NCI-H226 (cell line): Measurements from ENCODE around the gene G6PD.
A peak's percentile ranks its signal among the peaks of the same experiment; 100 is the strongest.
"Not testable (repeated sequence)": the region's sequence is repeated elsewhere in the genome, so short reads cannot be mapped to it uniquely, and the experiment has no call there.

Experiments used
- DNase-seq: peaks from one replicate; pipeline ENCODE4 v3.0.0-alpha.2; 2015

Gene G6PD

DNA sequence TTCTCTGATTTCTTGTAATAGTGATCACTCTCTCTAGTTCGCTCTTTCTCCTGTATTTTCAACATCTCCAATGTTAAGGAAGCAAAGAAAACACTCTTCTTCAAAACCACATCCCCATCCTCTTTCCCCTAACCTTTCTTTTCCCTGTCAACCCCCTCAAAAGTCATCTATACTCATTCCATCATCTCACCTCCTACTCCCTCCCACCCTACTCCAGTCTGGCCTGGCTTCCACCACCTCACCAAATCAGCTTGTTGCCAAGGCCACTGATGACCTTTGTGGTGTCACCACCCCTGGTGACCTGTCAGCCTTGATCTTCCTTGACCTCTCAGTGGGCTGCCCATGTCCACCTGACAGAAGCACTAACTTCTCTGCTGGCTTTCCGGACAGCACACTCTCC is 32.9 kb downstream of the G6PD start:
- no peak for DNase-seq

DNA sequence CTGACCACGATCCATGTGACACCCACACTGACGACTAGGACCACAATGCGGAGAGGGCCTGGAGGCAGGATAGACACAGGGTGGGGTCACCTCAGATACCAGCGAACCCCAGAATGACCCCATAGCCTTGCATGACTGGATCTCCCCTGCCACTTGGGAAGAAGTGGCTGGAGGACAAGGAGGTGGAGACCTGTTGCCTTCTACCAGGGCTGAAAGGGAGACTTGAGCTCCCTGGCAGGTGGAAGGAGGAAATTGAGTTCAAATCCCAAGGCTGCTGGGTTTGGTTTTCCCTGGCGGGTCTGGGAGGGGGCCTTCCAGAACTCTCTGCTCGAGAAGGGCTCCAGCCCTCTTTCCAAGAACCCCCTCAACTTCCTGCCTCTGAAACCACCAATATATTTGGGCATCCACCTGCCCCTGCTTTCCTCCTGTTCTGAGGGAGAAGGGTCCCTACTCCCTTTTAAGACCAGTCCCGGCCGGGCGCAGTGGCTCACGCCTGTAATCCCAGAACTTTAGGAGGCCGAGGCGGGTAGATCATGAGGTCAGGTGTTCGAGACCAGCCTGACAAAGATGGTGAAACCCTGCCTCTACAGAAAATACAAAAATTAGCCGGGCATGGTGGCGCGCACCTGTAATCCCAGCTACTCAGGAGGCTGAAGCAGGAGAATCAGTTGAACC is 33.6 kb downstream of the G6PD start:
- DNase-seq, result no peak

DNA sequence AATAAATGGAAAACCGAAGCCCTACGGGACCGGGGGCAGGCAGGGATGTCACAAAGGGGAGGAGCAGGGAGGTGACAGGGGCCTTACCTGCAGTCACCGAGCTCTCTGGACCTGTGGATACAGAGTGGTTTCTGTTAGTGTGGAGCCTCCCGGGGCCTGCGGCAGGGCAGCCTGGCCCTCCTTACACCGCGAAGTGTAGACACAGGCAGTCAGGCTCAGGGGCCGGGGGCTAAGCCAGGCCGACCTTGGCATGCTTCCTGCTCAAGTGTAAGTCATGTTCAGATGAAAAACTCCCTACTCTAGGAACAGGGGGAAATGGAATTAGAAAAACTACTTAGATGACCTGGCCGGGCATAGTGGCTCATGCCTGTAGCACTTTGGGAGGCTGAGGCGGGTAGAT is 34.9 kb downstream of the G6PD start:
- no peak for DNase-seq

DNA sequence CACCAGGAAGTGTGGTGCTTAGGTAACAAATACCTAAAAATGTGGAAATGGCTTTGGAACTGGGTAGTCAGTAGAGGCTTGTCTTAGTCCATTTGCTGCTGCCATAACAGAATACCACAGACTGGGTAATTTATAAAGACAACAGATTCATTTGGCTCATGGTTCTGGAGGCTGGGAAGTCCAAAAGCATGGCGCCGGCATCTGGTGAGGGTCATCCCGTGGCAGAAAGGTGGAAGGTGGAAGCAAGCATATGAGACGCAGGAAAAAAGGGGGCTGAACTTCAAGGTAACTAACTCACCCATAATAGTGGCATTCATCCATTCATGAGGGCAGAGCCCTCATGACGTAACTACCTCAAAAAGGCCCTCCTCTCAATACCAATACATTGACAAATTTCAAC is 37.2 kb downstream of the G6PD start:
- no peak for DNase-seq

DNA sequence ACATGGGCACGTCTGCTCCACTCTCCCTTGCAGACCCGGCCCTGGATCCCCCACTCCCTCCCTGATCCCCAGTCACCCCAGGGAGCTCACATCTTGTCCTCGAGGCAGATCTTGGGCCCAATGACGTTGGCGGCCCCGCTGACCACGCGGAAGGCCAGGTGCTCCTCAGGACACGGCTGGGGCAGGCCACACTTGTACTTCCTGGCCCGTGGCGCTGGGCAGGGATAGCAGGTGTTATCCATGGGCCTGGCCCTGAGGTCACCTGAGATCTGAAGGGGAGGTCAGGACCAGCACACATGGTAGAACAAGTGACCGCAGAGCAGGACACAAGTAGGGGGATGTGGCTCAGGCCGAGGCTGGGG is 38.3 kb downstream of the G6PD start:
- DNase-seq, result no peak

DNA sequence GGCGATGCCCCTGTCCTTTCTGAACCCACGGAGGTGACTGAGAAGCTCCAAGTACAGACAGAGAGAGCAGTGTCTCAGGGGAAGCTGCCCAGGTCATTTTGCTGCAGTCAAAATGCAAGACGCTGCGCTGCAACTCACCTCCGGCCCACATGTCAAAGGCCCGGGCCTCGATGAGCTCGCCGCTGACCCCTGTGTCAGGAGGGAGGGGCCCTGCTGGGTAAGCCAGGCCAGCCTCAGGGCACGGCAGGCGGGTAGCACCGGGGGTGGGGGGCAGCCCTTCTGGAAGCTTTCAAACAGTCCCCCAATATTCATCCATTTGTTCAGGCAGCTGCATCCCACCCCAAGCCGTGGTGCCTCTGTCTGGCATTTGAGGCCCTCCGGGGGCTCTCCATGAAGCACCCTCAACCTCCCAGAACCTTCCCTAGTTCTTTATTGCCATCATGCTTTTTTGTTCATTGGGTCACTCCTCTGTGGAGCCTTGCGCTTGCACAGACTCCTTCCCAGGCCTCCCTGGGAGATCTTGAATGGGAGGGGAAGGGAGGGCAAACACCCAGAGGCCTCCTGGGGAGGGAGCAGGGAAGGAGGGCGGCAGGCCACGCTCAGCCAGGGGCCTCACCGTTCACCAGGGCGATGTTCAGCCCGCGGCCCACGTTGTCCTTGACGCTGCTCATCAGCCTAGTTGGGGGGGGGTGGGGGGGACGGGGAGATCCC is 38.8 kb downstream of the G6PD start:
- no peak for DNase-seq

DNA sequence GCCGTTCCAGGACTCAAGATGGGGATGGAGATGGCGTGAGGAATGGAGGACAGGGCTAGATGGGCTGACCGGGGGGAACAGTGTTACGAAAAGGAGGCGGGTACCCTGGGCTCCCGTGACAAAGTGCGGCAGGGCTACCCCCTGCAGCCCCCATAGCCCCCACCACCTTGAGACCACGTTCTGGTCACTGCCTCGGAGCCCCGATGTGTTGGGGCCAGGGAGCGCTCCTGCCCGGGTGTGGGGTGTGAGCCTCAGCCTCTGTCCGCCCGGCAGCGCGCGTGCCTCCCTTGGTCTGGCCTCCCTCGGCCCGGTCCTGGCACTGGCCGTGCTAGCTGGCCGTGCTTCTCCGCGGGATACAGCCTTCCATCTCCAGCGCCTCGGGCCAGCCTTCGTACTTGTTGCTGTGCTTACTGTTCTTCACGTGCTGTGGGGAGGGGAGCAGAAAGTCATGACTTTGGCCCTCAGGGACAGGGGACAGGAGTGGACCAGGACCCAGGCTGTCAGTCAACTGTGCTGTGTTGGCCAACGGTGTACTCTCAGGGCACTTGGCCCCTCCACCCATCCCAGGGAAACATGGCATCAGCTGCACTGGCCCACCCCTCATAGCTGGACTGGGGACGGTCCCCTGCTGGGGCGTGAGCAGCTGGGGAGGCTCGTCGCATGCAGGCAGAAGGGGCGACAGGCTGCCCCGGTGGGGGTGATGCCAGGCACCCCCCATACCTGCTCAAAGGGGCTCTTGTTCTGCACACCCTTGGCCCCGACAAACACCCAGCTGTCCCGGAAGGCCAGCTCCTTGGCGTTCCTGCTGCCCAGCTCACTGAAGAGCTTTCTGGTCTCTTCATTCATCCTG is 39.9 kb downstream of the G6PD start:
- DNase-seq, result no peak

DNA sequence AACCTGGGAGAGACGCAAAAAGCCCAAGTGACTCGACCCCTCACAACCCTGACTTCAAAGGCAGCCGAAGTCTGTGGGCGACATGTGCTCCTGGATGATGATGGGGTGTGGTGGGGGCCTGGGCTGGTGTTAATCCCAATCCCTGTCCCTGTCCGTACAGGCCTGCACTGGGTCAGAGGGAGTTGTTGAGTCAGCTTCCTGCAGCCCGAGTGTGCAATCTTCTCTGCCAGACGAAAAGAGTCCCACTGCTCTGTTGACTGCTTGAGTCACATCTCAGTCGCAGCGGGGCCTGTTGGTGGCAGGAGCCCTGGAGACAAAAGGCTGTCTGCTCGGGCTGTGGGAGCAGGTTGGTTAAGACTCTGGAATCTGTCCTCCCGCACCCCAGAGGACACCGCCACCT is 40.9 kb downstream of the G6PD start:
- no peak for DNase-seq

DNA sequence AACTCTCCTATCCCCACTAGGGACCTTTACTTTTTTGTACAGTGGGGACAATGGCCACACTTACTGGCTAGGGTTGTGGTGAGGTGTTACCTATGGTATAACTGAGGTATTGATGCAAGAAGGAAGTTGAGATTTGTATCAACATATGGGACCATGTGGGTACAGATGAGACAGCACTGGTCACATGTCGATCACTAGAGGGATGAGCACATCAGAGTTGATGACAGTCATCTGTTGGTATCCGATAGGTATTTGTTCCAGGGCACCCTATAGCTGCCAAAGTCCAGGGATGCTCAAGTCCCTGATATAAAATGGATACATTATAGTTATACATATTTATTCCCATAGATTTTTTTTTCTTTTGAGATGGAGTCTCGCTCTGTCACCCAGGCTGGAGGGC is 43.7 kb downstream of the G6PD start:
- DNase-seq, result no peak

DNA sequence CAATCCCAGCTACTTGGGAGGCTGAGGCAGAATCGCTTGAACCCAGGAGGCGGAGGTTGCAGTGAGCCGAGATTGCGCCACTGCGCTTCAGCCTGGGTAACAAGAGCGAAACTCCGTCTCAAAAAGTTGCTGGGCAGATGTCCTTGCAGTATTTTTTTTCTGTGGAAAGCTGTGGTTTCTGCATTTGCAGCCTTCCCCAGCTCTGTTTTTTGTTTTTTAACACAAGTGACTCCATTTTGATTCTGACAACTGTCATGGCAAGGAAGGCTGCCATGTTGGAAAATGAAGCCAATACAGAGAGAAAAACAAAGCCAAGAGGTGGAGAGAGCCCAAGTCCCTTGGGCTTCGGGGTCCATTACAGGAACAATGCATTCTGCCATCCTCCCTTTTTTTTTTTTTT is 44.5 kb downstream of the G6PD start:
- no peak for DNase-seq

DNA sequence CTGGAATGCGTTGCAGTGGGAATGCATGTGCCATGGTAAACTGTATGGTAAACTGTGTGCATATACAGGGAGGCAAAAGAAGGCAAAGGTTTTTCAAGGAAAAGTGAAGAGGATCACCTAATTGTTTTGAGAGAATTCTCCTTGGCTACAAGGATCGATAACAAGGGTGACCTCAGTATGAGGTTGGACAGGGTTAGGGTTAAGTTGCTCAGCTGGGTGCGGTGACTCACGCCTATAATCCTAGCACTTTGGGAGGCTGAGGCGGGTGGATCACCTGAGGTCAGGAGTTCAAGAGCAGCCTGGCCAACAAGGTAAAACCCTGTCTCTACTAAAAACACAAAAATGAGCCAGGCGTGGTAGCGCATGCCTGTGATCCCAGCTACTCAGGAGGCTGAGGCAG is 45.2 kb downstream of the G6PD start:
- not testable (repeated sequence) for DNase-seq

DNA sequence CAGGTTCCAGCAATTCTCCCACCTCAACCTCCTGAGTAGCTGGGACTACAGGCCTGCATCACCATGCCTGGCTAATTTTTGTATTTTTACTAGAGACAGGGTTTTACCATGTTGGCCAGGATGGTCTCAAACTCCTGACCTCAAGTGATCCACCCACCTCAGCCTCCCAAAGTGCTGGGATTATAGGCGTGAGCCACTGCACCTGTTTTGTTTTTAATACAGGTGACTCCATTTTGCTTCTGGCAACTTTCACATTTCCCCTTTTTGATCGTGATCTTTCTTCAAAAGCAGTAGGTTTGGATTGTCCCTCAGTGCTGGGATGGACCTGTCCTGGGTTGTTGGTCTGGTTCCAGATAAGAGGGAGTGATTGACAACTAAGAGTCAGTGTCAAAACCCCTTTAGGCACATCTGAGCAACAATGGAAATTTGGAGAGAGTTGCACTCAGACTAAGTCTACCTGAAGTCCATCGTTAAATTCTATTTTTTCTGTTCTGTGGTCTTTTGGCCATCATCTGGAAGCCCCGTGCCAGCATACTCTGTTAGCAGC is 50.0 kb downstream of the G6PD start:
- DNase-seq, result not testable (repeated sequence)

DNA sequence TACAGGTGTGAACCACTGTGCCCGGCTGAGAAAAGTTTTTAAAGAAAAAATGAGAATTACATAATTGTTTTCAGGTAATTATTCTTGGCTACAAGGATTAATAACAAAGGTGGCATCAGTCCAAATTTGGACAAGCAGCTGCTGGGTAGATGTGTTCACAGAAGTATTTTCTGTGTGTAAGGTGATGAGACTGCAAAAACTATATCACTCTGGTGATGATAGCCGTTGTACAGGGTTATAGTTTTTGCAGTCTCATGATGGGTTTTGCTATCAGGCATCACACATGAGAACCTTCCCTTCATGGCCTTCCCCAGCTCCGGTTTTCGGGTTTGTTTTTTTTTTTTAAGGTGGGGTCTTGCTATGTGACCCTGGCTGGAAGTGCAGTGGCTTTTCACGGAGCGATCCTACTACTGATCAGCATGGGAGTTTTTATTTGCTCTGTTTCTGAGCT is 51.1 kb downstream of the G6PD start:
- no peak for DNase-seq

DNA sequence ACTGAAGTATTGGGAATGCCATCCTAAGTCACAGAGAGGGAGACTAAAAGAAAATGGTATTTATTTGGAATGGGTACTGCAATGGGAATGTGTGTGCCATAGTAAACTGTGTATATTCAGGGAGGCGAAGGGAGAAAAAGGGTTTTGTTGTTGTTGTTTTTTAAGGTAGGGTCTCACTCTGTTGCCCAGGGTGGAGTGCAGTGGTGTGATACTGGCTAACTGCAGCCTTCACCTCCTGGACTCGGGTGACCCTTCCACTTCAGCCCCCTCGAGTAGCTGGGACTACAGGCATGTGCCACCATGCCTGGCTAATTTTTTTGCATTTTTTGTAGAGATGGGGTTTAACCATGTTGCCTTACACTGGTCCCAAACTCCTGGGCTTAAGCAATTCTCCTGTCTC is 51.9 kb downstream of the G6PD start:
- DNase-seq, result no peak

DNA sequence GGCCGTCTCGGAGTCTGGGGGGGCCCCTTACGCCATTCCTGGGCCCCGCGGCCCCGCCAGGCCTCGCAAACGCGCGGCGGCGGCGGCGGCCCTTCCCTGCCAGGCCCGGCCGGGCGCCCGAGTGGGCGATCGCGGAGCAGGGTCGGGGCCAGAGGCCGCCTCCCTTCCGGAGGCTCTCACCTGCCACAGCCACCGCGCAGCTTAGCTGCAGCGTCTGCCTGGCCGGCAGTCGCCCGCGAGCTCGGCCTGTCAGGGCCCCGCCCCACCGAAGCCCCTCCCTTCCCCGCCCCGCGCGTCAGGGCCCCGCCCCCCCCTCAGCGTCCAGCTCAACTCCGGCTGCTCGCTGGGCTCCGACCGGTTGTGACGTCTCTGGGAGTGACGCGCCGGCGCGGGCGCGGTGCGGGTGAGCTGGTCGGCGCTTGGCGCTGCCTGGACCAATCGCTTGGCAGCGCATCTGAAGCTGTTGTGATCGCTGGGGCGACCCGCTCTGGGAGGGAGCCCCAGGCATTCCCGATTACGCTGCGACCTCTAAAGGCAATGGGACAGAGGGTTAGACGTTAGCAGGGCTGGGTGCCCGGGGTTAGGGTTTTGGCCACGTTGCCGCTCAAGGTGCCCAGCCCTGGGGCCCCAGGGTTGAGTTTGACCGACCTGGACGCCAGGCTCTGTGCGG is 56.1 kb downstream of the G6PD start, which contains the start of gene SLC10A3:
Gene SLC10A3 (minus strand): TSS at position 216 of the 670 bp plus-strand sequence. CDS start 1,689 bp downstream, outside the sequence.
- peak; percentile 89 for DNase-seq

DNA sequence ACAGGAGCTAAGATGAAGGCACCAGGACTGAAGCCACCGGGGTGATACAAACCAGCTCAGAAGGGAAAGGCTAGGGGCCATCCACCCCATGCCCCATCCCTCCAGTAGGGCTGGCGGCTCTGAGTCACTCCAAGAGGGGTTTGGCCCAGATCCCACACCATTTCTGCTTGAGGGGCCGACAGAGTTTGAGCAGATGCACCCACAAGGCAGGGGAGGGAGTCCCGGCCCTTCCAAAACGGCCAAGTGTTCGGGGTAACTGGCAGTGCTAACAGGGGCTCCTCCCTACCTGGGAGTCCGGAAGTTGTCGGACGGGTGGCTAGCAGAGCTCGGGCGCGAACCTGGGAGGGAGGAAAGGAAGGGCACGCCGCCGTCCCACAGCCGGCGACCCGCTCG is 56.6 kb downstream of the G6PD start:
- peak; percentile 30 for DNase-seq

DNA sequence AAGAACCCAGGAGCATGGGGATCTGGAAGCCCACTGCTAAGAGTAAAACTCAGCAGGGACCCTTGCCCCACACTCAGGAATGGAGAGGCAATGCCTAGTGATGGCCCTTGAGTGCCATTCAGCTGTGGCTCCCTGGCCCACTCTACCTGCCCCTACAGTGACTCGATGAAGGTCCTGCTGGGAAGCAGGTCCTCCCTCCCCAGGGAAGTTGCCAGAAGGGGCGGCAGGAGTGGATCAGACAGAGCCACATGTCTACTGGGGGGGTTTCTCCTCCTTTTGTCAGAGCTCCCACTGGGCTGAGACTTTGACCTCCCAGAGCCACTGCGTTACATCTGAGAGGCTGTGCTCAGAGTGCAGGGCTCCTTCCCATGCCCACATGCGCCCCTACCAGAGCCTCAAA is 57.5 kb downstream of the G6PD start:
- DNase-seq, result no peak

DNA sequence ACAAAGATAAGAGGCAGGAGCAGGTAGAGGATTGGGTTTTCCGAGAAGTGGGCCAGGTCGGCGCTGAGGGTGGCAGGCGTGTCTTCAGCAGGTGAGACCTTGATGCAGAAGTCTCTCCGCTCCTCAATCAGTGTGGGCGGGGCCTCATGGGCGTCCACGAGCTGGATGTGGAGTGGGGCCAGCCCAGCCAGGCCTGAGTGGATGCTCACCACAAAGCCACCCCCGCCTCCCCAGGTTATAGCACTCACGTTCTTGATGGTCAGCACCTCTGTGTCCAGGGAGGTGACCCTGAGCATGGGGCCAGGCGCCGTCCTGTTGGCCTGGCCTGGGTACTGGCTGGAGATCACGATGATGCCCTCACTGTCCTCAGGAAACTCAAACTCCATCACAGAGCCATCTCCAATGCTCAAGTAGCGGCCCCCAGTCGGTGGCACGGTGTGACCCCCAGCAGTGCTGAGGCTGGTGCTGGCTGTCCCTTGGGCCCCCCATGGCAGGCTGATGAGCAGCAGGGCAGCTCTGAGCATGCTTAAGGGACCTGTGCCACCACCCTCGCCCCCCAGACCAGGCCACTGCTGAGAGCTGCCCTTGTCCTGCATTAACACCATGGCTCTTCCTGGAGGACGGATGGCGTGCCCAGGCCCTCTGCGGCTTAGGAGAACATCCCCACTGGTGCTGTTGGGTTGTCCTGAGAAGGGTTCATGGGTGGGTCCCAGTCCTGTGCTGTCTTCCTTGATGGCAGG is 58.1 kb downstream of the G6PD start:
- DNase-seq, result no peak

DNA sequence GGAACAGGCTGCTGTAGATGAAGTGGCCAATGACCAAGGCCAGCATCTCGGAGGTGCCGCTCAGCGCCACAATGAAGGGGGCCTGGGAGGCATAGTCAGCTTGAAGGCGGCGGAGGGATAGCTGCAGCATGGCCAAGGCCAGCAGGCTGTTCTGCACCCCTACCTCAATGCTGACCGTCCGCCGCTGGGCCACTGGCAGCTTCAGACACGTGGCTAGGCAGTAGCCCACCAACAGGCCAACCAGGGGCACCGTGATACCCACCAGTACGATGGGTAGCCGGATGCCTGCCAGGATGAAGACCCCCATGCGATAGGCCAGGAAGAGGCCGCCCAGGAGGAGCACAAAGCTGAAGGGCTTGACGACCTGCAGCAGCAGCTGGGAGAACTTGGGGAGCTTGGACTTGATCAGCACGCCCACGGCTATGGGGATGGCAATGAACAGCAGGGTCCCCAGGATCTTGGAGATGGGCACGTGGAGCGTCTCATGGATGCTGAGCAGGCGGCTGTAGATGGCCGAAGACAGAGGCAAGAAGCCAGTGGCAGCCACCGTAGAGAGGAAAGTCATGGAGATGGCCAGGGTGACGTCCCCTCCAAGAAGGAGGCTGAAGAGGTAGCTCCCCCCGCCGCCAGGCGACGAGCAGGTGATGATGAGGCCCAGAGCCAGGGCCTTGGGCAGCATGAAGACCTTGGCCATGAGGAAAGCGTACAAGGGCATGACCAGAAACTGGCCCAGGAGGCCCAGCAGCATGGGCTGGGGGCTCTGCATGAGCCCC is 58.9 kb downstream of the G6PD start:
- no peak for DNase-seq

DNA sequence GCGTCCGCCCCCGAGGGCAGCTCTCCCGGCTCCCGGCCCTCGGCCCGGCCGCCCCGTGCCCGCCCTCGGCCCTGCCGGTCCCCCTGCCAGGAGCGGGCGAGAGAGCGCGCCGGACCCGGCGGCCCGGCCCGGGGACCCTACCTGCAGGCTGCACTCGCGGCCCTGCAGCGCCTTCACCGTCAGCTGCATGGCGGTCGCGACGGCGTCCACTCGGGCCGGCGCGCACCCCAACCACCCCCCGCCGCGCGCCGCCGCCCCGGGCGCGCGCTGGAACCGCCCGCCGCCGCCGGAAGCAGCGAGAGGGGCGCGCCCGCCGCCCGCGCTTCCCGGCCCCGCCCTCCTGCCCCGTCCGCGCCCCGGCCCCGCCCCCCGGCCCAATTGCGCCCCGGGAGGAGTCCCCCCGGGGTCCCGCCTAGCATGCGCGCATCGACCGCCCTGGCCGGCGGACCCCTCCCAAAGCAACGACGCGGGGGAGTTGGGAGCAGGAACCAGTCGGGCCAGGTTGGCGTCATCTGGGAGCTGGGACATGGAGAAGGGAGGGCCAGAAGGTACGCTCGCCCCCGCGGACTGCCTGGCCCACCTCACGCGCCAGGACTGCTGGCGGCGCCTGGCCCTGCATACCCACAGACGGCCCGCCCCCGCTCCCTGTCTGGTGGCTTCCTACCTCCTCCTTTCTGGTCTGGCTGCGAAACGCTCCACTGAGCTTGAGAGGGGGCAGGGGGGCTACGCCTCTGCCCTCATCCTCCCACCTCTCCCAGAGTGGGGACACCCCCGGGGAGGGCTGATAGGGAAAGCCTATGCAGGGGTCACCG is 60.0 kb downstream of the G6PD start, which contains the start of gene UBL4A:
Gene UBL4A (minus strand): TSS at position 220 of the 812 bp plus-strand sequence. CDS start 31 bp downstream, at position 189.
- DNase-seq, result peak; percentile 70
